HG02840 (cell line): Measurements from ENCODE around the gene BRD8.

ENCODE experiments used
- ATAC-seq: cut with Tn5 transposase; IDR thresholded peaks from one replicate; pipeline ENCODE4 v1.9.1; 2021; ENCODE audit warnings: mild to moderate bottlenecking, moderate library complexity, moderate number of reproducible peaks; ENCODE audit not compliant: unreplicated experiment, low FRiP score

Gene BRD8

GRCh38 chr5:138102454-138103318, 75.7 kb downstream of the BRD8 start:
- no peak for ATAC-seq

- no peak for ATAC-seq
Measured at GRCh38 chr5:138096997-138097828, 81.2 kb downstream of the BRD8 start.

GRCh38 chr5:138096363-138096762, 82.1 kb downstream of the BRD8 start:
- no peak for ATAC-seq

- ATAC-seq = no peak
Measured at GRCh38 chr5:138095100-138095907, 83.1 kb downstream of the BRD8 start.

GRCh38 chr5:138093036-138093435, 85.4 kb downstream of the BRD8 start:
- ATAC-seq = no peak

GRCh38 chr5:138092301-138092700, 86.1 kb downstream of the BRD8 start:
- ATAC-seq = no peak

GRCh38 chr5:138091685-138092084, 86.7 kb downstream of the BRD8 start:
- no peak for ATAC-seq
